ENCODE results near the gene RAPGEF1.

RAPGEF1 gene

DNA sequence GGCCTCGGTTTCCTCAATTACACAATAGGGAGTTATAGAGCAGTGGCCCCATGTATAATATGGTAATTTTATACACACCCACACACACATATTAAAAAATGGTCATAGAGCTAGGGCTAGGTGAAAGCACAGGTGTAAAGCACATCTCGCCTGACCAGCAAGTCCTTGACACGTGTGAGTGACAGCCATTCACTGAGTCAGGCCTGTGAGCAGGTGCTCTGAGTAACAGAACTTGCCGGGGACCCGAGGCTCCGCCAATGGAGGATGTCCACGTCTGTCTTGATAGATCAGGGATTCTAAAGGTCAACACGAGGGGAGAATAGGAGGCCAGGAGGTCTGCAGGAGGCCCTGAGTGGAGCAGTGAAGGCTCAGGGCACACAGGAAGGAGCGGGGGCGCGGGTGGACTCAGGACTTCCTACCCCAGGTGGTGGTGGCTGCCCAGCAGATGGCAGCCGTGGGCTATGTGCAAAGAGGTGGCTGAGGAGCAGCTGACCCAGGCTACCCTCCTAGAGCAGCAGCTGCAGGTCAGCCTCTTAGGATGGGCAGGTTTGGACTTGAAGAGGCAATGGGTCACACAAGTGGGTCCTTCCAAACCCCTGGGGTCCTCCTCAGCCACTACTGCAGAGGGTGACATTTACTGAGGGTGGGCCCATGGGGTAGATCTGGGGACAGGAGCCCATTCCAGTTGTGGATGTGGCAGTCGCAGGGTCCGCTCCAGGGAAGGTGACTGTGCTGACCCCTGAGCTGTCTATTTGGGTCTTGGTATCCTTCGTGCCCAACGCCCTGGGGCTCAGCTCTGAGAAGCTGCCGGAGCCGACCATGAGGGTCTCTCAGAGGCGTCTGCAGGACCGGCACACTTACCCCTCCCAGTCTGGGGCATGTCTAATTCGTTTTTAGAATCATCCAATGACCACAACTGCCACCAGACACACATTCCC, 148.7 kb downstream of the RAPGEF1 start:
- ChIA-PET POLR2A (interaction anchor here (0.9 kb wide), 1 partner anchor 148 kb away, joined by 3 read pairs; no protein-coding TSS in a partner anchor), CTCF (interaction anchor here (0.6 to 8.5 kb wide), 25 partner anchors 12 to 1178 kb away, joined by 3 to 96 read pairs (median 5); partner anchors contain the start of gene RAPGEF1)
- TF ChIP-seq, protein P1, sequence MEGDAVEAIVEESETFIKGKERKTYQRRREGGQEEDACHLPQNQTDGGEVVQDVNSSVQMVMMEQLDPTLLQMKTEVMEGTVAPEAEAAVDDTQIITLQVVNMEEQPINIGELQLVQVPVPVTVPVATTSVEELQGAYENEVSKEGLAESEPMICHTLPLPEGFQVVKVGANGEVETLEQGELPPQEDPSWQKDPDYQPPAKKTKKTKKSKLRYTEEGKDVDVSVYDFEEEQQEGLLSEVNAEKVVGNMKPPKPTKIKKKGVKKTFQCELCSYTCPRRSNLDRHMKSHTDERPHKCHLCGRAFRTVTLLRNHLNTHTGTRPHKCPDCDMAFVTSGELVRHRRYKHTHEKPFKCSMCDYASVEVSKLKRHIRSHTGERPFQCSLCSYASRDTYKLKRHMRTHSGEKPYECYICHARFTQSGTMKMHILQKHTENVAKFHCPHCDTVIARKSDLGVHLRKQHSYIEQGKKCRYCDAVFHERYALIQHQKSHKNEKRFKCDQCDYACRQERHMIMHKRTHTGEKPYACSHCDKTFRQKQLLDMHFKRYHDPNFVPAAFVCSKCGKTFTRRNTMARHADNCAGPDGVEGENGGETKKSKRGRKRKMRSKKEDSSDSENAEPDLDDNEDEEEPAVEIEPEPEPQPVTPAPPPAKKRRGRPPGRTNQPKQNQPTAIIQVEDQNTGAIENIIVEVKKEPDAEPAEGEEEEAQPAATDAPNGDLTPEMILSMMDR (IDR thresholded peaks at IDR 0.05; ENCODE audit: control extremely low read depth, extremely low read depth, low read depth, missing control alignments): peak; percentile 84
- DNase-seq (ENCODE audit: extremely low spot score): peak; percentile 85

DNA sequence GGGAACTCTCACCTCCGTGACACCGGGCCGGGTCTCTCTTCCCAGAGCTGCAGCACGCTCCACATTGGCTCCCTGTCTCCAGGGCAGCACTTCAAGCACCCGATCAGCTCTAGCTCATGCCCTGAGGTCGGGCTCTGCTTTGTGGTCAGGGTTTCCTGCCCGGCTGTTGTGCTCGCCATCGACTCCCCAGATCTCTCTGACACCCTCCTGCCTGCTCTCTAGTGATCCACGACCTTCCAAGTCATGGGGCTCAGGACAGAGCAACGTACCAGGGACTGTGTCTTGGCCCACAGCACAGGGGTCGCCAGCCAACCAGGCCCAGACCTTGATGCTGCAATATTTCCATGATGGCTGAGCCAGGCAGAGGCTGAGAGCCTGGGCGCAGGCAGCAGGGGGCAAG, 149.4 kb downstream of the RAPGEF1 start:
- CTCF ChIA-PET: interaction anchor here (2.2 to 8.5 kb wide), 4 partner anchors 11 to 164 kb away, joined by 6 to 96 read pairs (median 28); partner anchors contain the start of gene RAPGEF1
- TF ChIP-seq, protein P1 (IDR thresholded peaks at IDR 0.05; ENCODE audit: control extremely low read depth, extremely low read depth, low read depth, missing control alignments): no peak
- no peak for DNase-seq (ENCODE audit: extremely low spot score)
- POLR2A ChIA-PET: no interaction called here

DNA sequence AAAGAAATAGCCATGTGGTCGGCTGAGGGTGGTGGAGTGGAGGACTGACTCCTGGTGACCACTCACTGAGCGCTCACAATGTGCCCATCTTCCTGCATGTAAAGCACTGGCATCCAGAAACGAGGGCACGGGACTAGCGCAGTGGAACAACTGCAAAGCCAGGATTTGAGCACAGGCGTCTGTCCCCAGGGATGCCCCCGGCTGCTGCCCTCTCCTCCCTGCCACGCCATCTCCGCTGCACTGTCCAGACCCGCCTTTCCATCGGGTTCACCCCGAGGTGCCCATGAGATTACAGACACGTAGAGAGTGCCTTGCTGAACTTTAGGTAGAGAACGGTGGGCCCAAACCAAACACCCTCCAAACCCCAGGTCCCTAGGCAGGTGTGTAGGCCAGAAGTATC, 149.9 kb downstream of the RAPGEF1 start:
- DNase-seq (ENCODE audit: extremely low spot score): no peak
- TF ChIP-seq, protein P1 (IDR thresholded peaks at IDR 0.05; ENCODE audit: control extremely low read depth, extremely low read depth, low read depth, missing control alignments): no peak
- ChIA-PET POLR2A (no interaction called here), CTCF (interaction anchor here (2.2 to 8.5 kb wide), 5 partner anchors 11 to 165 kb away, joined by 5 to 96 read pairs (median 14); partner anchors contain the start of gene RAPGEF1)

DNA sequence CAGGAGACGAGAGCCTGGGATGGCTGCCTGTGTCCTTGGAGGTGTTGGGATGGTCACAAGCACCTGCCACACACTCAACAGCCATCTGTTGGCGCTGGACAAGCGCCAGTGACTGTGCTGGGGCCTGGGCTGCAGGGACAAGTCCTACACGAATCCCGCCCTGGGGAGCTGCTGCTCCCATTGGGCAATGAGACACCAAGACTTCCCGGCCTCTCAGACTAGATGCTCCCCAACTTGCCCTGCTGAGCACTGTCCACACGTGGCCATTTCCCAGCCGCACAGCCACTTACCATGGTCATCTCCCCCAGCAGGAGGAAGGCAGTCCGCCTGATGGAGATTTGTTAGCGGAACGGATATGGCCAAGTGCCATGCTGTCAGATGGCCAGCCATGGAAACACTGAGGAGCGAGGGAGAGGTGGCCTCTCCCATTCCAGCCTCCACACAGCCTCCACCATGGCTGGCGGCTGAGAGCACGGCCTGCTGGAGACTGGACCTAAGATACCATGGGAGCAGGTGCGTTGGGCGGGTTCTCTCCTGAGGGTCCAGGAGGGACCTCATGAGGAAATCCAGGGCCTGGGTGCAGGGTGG, 150.7 kb downstream of the RAPGEF1 start:
- TF ChIP-seq, protein P1 (IDR thresholded peaks at IDR 0.05; ENCODE audit: control extremely low read depth, extremely low read depth, low read depth, missing control alignments): no peak
- ChIA-PET CTCF (interaction anchor here (1.5 to 8.5 kb wide), 3 partner anchors 18 to 153 kb away, joined by 3 to 96 read pairs (median 5); partner anchors contain the start of gene RAPGEF1), POLR2A (no interaction called here)

DNA sequence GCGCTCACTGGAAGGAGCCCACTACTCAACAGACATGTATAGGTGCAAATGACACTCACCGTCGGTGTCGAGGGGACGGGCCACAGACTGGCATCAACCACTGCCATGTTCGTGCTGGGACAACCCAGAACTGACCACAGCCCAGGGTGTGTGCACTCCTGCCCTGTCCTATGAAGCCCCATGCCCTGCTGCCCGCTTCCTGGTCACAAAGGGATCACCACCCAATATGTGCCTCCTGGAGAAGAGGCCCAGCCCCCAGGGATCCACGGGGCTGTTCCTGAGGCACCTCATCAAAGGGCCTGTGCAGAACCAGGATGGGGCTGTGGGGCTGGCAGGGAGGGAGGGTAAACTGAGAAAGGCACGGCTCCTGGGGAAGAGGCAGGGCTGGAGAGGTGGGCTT, 151.5 kb downstream of the RAPGEF1 start:
- TF ChIP-seq, protein P1 (IDR thresholded peaks at IDR 0.05; ENCODE audit: control extremely low read depth, extremely low read depth, low read depth, missing control alignments): no peak
- DNase-seq (ENCODE audit: extremely low spot score): no peak
- POLR2A ChIA-PET: no interaction called here
- CTCF ChIA-PET: interaction anchor here (1.5 to 8.5 kb wide), 3 partner anchors 18 to 154 kb away, joined by 3 to 96 read pairs (median 5); partner anchors contain the start of gene RAPGEF1

More for the DNA sequence above, 150.7 kb downstream of the RAPGEF1 start:
- DNase-seq (ENCODE audit: extremely low spot score): no peak

DNA sequence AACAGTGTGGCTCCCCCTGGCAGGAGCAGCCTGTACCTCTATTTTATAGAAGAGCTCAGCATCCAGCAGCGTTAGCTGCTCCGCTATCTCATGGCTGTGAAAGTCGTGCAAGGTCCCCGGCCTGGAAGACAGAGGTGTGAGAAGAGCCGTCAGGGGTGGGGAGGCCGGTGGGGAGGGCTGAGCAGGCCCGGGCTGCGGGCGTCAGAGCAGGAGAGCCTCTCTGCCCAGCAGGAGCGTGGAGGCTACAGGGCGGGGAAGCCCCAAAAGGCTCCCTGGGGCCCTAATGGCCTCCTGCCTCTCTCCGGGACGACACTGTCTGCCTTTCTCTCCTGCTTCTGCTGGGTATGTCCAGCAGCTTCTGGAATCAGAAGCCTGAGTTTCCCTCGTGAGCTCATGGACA, 152.0 kb downstream of the RAPGEF1 start:
- TF ChIP-seq, protein P1 (IDR thresholded peaks at IDR 0.05; ENCODE audit: control extremely low read depth, extremely low read depth, low read depth, missing control alignments): no peak
- DNase-seq (ENCODE audit: extremely low spot score): no peak
- ChIA-PET CTCF (interaction anchor here (1.5 to 8.5 kb wide), 3 partner anchors 19 to 154 kb away, joined by 3 to 96 read pairs (median 5); partner anchors contain the start of gene RAPGEF1), POLR2A (no interaction called here)

Measured in GM10248 (cell line).